SIG-M5 (cell line): Measurements from ENCODE around the gene LGALSL.

Experiments
- DNase-seq: peaks from one replicate; lab custom pipeline; 2025; lab: John Stamatoyannopoulos, UW

The LGALSL gene

DNA sequence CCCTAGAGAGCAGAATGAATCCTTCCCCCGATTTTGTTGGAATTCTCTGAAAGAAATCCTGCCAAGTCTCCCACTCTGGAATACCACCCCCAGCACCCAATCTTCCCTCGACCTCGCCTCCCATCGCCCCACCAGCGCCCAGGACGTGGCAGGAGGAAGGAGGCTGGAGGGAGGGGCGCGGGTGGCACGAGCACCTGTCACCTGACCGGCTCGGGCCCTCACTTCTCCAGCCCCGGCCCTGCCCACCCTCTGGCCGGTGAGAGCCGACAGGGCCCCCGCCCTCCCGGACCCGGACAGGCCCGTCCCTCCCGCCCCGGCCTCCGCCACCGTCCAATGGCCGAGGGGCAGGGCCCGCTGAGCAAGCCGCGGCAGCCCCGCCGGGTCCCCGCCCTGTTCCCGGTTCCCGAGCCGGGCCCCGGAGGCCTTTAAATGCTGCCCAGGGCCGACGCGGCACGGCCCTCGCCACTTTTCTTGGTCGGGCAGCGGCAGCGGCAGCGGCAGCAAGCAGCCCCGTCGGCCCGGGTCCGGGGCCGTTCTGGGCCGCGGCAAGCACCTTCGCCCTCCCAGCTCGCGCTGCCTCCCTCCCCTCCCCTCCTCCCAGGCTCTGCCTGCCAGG lies at the start of gene LGALSL:
Gene LGALSL, plus strand, starts transcription at position 393 of the 616 bp plus-strand sequence. CDS start 384 bp downstream, outside the sequence.
- no peak for DNase-seq

DNA sequence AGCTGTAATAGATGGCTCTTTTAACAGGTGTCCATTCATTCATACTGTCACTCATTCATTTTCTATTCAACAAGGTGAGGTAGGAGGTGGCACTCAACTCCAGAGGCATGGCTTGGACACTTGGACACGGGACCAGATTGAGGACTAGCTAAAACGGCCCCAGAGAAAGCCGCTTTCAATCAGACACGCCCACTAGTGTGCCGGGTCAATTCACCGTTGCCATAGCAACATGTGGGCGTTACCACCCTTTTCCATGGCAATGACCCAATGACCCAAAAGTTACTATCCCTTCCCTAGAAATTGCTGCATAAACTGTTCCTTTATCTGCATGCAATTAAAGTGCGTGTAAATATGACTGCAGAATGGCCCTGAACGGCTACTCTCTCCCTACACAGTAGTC lies 49.2 kb upstream of the LGALSL start:
- DNase-seq, result no peak

DNA sequence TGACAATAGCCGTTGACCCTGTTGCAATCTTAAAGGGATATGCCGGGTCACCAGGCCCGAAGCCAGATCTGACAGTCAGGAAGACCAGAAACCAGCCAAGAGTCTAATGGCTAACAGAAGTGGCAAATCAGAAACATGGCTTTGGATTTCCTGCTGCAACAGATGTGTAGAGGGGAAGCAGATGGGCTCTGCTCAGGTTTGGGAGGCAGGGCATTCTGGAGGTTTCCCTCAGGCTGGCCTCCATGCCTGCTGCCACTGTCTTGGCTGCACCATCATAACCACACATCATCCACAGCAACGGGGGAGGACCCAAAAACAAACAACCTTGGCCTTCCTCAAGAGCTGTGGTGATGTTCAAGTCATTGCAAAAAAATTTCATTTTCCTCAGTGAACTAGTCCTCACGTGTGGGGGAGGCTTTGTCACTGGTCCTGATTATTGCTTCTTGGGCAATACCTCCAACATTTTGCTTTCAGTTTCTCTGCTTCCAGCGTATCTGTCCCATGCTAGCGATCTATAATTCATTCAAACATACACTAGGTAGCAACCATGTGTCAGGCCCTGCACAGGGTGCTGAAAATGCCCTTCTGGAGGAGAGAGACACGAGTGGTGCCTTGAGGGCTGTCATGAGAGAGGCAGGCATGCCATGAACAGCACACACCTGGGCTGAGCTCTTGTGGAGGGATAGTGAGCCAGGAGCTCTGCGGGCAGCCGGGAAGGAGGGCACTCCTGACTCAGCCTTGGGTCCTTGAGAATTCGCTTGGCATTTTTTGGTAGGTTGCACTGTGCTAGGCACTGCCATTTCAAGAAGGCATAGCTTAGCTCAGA lies 48.2 kb upstream of the LGALSL start:
- no peak for DNase-seq

DNA sequence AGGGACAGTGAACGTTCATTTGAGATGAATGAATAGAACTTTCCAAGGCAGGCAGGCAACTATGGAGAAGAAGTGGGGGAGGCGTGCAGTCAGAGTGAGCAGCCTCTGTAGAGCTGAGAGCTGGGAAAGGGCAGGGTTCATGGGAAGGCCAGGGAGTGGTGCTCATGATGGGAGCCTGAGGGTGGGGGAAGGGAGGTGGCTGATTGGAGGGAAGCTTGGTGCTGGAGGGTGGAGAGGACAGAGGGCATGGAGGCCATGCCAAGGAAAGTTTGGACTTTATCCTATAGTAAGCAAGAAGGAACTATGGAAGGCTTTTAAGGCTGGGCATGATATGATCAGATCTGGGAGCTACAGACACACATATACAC lies 47.6 kb upstream of the LGALSL start:
- DNase-seq, result no peak

DNA sequence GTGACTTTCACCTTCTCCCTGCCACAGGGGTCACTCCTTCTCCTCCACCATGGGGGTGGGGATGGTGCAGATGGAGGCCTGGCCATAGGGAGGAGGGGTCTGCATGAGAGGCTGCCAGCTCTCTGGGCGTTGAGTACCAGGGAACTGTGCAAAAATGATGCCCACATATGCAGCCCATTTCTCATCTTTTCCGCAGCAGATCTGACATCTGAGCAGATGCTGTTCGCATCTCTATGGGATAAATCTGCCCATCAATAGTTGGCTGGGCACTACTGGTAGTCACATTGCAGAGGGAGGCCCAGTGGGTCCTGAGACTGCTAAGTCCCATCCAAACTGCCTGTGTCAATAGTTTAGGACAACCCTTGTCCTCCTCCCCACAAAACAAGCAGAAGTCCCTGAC lies 45.9 kb upstream of the LGALSL start:
- no peak for DNase-seq

DNA sequence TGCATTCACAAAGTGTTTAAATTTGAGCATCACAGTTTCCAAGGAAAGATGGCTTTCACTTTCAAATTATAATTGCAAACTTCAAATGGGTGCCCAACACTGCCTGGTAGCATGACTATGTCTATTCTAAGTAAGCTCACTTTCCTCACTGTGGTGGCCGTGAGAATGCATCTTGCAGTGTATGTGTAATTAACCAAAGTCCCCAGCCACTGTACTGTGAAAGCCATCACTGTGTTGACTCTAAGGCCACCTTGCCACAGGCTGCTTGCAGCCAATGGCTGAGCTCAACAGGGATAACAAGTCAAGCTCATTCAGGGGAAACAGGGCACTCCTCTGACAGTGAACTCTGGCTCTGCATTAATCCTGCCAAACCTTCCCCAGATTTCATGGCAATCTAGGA lies 43.3 kb upstream of the LGALSL start:
- no peak for DNase-seq

DNA sequence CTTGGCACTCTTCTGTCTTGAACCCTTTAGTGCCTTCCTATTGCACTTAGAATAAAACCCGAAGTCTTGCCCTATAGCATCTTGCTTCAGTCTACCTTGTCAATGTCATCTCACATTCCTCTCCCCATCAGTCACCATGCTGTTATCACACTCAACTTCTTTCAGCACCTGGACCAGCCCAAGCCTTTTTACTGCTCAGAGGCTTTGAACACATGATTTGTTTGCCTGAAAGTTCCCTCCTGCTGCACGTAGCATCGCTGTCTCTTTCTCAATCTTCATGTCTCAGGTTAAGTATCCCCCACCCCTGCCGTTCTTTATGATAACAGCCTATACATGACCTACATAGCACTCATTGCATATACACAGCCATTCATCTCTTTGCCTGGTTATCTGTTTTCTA lies 41.3 kb upstream of the LGALSL start:
- no peak for DNase-seq

DNA sequence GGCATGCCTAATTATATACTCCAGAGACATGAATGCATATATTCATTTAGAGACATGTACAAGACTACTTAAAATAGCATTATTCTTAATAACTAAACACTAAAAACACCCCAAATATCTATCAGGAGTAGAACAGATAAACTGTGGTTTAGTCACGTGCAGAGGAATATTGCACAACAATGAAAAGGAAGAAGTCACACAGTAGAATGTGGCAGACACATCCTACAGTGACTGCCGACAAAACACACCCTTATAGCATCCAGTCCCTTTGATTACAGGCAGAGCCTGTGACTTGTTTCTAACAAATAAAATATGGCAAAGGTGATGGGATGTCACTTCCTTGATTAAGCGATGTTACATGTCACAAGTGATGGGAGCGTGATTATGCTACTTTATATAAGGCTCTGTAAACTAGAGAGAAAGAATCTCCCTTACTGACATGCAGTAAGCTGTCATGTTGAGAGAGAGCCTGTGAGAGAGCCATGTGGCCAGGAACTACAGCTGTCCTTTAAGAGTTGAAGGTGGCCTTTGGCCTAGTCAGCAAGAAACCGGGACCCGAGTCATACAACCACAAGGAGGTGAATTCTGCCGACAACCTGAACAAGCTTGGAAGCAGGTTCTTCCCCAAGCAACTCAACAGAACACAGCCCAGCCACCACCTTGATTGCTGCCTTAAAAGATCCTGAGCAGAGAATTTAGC lies 39.1 kb upstream of the LGALSL start:
- DNase-seq, result no peak

DNA sequence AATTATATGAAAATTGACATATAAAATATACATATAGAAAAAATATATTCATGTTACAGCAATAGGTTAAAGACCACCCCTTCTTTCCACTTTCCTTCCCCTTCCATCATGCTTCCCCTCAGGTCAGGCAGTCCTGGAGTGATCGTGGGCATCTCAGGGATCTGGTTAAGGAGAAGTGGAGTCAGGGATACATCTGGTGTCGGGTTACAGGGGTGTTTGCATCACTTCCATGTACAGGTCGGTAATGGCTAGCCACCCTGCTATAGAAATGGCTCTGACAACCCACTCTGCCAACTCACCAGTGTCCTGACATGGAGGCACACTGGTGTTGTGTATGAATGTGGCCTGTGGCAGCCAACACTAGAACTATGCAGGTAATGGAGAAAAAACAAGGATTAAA lies 36.3 kb upstream of the LGALSL start:
- no peak for DNase-seq

DNA sequence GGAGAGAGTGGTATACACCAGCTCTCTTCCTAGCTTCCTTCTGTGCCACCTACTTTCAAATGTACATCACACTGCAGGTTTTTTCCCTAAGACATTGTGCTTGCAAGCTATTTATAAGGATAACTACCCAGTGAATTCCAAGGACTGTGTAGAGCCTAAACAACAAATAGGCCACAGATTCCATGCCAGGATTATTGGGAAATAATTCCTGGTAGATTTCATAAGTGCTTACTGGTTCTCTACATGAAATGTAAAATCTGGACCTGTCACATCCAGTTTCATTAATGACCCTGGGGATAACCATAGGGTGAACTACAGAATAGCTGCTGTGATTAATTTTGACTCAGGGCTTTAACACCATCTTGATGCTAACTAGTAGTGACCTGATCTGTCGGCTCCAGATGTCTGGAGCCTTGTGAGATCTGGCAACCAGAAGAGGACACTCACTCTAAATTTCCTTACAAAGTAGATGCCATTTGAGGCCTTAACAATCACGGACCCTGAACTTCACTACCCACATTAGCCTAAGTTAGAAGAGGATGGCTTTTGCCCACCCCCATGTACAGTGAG lies 34.3 kb upstream of the LGALSL start:
- no peak for DNase-seq

DNA sequence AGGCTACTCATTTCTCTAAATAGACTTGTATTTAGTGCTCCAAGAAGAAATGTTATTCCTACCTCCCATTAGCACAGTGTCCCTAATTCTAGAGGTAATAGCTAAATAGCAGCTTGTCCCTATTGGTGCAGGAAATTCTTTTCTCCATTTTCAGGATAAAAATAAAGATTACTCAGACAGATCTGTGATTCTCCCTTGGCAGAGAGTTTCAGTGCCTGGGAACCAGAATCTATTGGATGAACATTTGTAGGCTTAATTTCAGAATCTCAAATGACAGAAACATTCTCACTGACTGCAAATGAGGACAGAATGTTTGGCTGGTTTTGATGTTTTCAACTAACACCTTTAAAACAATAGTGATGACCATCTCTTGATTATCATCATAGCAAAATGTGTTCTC lies 33.3 kb upstream of the LGALSL start:
- DNase-seq, result no peak

DNA sequence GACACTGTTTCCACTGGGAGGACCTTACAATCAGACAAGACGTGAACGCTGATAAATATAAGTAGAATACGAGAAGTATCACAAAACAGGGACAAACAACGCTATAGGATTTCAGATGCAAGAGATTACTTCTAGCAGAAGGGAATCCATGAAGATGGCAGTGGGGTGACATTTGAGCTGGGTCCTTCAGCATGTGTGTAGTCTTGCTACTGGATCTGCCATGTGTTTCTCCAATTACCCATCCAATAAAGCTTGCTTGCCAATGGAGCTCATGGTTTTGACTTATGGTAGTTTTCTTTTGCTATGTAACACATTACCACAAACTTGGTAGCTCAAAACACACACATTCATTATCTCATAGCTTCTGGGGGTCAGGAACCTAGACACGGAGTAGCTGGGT lies 32.8 kb upstream of the LGALSL start:
- DNase-seq, result no peak

DNA sequence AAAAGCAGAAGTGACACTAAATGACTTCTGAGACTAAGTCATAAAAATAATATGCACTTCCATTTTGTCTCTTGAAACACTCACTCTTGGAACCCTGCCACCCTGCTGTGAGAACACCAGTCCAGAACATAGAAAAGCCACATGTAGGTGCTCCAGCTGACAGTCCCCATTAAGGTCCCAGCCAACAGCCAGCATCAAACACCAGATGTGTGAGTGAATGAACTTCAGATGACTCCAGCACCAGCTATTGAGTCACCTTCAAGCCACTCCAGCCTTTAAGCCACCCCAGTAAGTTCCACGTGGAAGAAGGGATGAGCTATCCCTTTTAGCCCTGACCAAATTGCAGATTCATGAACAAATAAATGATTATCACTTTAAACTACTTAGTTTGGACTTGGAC lies 31.5 kb upstream of the LGALSL start:
- DNase-seq, result no peak

DNA sequence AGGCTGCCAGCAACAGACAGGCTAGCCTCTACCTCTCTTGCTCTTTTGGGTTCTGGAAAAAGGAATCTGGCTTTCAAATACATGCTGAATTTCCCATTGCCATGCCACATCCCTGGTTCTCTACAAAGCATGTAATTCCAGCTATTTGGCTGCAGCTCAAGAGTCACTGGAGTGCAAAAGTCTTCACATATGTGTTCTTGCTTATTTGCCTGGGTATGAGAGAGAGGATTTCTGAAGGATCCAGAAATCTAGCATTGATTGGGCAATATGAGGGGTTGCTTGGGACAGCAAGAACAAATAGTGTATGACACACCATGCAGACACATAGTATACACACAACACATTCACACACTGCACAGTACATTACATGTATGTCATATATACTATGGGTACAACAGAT lies 30.7 kb upstream of the LGALSL start:
- no peak for DNase-seq

DNA sequence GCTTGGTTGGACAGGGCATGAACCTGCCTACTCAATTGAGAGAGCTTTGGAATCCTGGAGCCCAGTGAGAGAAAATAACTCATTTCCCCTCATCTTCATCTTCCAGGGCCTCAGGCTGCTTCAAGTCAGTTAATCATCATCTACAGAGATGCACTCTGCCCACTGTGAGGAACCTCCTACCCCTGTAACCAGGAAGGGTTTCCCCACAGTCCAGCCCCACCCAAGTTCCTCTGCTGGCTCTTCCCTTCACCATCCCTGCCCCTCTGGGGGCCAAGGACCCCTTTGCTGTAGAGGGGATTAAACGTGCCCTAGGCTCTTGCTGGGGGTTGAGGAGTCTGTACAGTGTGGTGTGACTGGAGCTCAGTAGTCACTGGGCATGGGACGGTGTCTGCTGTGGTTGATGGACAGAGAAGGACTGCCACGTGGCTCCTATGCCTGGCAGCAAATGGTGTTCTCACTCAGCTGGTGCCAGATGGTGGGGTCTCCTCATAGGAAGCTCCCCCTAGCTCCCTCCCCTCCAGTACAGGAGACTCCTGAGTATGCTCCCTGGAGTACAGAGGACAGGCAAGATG lies 29.5 kb upstream of the LGALSL start:
- no peak for DNase-seq

DNA sequence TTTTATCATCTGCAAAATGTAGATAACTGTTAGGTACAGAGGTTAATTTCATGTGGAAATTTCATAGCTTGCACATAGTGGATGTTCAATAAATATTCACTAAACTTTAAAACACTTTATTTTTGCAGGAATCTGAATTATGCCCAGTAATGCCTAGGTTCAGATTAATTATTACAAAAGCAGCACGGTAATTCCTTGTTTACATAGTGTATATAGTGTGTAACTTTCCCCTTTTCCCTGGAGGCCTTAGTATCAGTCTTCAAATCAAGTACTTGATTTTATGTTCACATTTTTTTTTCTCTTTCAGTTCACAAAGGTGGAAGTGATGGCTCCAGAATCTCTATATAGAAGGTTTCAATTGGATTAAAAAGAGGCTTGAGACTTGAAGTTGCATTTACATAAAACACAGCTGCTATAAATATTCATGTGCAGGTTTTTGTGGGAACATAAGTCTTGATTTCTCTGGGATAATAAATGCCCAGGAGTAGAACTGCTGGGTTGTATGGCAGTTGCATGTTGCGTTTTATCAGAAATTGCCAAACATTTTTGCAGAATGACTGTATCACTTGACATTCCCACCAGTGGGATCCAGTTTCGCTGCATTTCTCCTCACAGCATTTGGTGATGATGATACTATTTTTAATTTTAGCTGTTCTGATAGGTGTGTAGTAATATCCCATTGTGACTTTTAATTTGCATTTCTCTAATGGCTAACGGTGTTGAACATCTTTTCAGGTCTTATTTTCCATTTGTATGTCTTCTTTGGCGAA lies 27.6 kb upstream of the LGALSL start:
- no peak for DNase-seq

DNA sequence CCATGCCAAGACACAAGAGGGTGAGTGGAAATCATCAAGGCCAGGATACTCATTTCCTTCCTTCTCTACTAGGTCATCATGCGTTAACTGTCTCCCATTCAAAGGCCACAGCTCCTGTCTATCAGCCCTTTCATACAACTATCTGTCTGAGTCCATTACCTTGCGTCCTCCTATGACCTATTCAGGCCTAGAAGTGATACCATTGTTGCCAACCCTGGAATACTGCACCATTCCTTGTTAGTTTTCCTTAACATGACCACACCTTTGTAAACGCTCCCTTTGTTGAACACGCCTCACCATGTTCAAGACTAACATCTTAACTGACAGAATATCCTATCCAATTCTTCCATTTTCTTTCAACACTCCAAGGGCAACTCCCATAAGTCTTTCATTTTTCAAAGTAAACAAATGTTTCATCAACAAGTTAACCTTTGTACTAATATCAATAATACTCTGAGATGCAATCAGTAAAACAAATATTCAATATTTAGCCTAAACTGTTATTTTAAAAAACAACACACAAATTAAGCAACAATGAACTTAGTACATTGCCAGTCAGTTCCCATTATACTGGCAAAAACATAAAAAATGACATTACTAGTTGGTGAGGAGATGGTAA lies 19.8 kb upstream of the LGALSL start:
- DNase-seq, result no peak

DNA sequence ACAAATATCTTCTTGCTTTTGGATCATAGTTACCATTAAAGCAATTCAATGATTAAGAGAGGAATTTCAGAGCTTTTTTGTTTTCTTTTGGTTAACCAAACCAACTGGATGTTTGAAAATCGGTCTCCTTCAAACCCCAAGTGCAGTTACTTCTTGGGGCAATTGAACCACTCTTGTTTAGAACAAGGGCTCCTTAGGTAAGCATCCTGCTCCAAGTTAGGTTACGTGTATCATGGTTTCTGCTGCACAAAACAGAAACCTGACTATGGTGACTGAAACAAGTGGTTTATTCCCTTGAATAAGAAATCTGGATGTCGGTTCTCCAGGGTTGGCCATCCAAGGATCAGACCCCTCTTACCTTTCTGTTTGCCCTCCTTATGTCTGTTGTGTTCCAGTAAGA lies 16.1 kb upstream of the LGALSL start:
- no peak for DNase-seq

DNA sequence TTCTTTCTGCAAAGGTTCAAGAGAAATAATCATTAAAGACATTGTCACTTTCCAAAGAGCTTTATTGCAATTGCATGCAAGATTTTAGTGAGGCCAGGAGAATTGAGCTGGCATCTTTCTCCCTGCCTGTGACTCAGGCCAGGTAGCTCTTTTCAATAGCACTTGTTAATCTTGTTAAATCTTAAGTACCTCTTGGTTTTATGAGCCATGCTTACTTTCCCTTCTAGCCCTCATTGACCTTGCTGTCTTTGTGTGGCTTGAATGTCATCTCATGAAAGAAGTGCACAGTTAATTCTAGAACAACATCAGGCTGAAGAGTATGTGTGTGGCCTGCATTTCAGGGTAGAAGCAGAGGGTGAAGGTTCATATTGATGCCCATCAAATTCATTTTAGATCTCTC lies 14.8 kb upstream of the LGALSL start:
- DNase-seq, result no peak

DNA sequence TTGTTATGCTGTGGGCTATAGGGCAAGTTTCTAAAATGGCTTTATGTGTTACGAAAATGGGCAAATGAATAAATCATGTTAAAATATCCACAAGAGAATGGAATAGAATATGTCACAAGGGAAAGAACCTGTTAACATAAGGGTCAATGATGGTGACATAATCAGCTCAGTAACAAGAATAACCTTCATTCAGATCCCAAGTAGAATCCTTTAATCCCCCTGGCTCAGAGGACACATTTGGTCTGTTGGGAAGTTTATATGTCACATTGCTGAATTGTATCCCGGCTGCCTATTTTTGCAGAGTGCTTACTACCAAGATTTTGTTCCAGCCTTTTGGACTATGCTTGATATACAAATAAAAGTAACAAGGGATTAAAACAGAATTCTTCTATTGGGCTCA lies 13.1 kb upstream of the LGALSL start:
- no peak for DNase-seq

DNA sequence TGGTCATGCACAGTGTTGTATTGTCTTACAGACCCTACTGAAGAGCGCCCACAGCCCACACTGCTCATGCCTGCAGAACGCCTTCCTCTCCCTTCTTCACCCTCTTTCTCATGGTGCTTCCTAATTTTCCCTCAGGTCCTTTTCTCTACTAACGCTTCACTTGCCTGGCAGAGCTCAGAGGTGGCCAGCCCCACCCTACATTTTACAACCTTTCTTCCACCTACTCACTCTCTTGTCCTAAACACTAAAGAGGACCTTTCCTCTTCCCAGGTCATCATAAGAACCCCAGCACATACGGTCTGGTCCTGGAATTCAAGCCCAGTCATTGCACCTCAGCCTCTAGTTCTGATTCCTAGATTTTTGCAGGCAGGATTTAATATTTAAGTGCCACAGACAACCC lies 11.7 kb upstream of the LGALSL start:
- no peak for DNase-seq
